Mucosa of gallbladder (tissue), 1 donor: Measurements from ENCODE around the gene KNDC1. TPM values are rescaled to one million over a fixed set of nuclear protein-coding genes. Genes with fewer than 3 reads are reported as not detected.
"Not testable (repeated sequence)": the region's sequence is repeated elsewhere in the genome, so short reads cannot be mapped to it uniquely, and the experiment has no call there.

ENCODE experiments used
- DNase-seq: peaks from one replicate; pipeline ENCODE4 v3.0.0-alpha.2; 2020; ENCODE audit warnings: low spot score
- total RNA-seq: library from RNA; stranded (reverse); gene quantifications from one replicate; pipeline ENCODE4 v1.2.1, GENCODE V29; 2021
- donor health status: DM: no; HTN: no; CAD: no.

KNDC1 gene, protein sequence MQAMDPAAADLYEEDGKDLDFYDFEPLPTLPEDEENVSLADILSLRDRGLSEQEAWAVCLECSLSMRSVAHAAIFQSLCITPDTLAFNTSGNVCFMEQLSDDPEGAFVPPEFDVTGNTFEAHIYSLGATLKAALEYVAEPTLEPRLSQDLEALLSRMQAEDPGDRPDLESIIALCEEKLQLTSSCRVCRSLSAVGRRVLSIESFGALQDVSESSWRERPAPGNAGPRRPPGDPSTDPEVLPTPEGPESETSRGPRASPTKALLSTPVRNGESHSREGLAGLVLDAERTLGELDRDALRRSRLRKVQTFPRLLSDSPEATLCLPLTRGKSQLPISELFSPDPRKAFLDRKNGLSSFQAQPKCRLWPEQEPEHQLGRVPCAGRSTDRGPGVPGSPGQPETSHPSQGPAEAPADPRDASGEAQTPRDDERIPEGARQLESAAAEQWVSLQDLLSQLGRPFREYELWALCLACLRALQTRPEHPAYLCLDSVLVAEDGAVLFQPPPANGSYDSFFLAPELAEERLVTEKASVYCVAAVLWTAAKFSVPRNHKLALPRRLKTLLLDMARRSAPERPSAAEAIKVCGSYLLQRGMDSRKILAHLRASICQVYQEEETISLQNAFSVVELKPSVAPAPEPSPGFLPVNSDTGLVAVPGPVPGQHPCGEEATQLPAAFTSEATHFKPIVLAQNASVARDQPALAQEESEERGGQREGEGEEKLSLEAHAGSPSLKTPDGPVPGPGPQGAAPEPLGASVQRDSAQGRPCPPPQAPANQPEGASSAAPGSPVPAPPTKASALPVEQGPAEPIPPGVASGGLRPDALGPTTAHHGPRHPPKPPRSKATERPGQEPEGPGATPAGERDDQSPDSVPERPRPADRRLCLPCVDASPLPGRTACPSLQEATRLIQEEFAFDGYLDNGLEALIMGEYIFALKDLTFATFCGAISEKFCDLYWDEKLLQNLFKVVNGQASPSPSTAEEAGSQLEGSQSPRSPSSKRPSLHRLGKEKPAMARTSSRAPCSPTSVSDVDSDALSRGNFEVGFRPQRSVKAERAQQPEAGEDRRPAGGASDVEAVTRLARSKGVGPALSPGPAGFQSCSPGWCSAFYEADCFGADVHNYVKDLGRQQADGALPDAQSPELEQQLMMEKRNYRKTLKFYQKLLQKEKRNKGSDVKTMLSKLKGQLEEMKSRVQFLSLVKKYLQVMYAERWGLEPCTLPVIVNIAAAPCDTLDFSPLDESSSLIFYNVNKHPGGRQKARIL (N-terminal part only)
- total RNA-seq = 5.2 TPM

DNA sequence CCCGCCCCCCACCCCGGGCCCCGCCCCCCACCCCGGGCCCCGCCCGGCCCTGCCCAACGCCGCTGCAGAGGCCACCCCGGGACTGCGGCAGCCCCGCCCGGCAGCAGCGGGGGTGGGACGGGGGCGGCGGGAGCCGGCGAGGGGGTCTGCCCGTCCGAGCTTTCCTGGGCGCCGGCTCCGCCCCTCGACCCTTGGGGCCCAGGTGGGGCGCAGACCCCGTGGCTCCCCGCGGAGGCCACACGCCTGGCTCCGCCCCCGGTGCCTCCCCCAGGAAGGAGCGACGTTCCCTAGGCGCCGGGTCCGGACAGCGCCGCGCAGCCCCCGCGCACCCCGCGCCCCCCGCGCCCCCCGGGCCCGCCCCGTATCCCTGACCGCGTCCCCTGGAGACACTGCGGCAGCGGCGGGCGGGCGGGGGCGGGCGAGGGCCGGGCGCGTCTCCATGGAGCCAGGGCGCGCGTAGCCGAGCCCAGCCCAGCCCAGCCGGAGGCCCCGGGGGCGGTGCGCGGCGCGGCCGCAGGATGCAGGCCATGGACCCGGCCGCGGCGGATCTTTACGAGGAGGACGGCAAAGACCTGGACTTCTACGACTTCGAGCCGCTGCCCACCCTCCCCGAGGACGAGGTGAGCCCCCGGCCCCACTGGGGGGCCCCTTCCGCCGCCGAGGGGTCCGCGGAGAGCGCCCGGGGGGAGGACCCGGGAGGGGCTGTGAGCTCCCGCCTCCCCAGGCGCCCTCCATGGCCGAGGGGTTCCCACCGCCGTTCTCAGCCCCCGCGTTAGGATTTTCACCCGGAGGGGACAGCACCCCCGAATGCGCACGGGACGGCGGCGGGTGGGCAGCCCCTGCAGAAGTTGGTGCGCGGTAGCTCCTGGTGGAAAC is at the start of gene KNDC1:
TSS of gene KNDC1 (plus strand) at position 270 of the 876 bp plus-strand sequence. CDS start at position 519, 249 bp downstream.
- no peak for DNase-seq

DNA sequence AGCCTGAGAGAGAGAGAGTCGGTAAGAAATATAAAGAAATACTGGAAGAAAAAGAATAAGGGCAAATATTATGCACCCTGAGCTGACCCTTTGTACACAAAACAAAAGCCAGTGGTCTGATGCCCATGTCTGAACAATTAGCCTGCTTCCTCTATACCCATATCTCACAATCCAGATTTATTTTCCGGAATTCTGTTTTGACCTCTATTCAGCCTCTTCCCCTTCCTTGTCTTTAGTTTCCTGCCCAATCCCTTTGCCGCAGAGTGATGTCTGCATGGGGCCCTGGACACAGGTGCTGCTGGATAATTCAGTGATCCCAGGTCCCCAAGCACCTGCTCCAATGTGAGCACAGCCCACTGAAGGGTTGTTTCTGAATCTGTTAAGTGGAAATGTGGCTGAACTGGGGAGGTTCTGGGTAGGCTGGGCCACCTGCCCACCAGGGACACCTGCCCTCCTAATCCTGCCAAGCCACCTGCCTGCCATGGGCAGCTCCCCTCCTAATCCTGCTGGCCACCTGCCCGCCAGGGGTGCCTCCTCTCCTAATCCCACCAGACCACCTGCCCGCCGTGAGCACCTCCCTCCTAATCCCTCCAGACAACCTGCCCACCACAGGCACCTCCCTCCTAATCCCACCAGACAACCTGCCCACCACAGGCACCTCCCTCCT is 49.3 kb upstream of the KNDC1 start:
- DNase-seq = no peak

DNA sequence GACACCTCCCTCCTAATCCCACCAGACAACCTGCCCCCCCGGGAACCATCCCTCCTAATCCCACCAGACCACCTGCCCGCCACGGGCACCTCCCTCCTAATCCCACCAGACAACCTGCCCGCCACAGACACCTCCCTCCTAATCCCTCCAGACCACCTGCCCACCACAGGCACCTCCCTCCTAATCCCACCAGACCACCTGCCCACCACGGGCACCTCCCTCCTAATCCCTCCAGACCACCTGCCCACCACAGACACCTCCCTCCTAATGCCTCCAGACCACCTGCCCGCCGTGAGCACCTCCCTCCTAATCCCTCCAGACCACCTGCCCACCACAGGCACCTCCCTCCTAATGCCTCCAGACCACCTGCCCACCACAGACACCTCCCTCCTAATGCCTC is 48.4 kb upstream of the KNDC1 start:
- not testable (repeated sequence) for DNase-seq

DNA sequence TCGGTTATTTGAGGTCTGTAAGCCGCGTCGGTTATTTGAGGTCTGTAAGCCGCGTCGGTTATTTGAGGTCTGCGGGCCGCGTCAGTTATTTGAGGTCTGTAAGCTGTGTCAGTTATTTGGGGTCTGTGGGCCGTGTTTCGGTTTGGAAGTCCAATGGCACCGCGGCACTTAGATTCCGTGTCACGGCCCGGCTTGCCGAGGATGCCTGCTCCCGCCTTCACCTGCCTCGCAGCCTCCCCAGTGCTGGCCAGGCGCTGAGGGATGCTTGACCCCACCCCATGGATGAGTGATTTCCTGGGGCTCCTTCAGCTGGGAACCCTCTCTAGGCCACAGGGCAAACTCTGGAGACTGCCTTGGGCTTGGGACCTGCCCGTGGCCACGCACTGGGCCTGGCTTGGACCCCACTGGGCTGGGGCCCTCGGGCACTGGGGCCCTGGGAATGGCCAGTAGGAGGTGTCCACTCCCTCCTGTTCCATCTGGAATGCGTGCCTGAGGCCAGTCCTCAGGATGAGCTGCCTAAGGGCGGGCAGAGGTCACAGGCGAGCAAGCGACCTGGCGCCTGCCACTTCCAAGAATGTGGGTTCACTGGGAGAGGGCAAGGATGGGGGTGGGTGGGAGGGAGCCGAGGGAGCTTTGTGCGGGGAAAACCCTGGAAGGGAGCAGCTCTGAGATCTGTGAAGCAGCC is 46.7 kb upstream of the KNDC1 start:
- no peak for DNase-seq

DNA sequence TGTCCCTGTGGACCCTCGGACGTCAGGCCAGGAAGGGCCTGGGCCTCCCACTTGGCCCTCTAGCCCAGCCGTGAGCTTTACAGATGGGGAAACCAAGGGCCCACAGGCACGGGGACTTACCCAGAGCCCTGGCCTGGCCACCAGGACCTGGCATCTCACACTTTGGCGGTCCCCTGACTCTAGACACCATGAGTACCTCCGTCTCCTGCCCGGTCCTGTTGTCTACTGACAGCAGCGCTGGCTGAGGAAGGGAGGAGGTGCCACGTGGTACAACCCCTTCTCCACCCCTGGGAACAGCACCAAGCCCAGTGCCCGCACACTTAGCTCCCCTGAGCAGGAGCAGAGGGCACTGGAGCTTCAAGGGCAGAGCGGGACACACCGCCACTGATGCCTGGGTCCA is 46.2 kb upstream of the KNDC1 start:
- no peak for DNase-seq

DNA sequence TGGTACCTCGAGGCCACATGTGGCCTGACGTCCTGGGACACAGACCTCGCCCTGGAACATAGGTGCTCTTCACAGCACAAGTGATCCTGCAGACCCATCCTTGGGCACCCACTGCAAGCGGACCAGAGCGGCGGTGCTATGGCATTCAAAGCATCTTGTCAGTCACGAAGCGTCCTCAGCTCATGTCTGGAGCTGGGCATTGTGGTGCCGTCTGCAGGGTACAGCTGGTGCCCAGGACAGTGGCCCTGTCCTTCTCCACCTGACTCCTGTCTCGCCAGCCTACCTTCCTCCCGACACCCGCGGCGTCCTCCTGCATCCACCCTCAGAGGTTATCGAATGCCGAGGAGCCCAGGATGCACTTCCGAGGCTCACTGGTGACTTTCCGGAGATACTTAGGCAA is 45.8 kb upstream of the KNDC1 start:
- DNase-seq = no peak

DNA sequence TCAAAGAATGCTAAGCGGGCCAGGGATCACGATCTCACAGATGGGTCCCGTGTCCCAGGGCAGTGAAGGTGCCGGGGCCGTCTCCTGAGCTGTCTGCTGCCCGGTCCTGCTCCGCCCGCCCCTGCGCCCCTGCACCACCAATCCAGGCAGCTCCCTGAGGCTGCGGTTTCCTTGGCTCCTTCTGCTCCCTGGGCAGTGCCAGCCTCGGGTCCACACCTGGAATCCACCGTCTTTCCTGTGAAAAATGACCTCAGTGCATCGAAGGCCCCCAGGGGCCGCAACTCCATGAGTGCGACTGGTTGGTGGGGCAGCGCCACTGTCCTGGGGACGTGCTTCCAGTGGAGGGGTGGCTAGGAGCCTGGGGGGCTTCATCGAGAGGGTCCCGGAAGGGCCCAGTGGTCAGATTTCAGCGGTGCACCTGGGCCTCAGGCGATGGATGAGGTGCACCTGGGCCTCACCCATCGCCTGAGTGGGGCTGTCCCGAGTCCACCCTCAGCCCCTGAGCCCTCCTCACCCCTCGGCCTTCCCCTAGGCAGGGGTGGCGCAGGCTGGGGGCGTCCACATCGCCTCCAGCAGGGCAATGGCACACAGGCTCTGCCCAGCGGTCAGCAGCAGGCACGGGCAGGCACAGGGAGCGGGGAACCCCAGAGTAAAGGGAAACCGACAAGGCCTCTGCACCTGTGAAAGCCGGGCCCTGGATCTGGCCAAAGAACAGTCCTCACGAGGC is 45.1 kb upstream of the KNDC1 start:
- no peak for DNase-seq

DNA sequence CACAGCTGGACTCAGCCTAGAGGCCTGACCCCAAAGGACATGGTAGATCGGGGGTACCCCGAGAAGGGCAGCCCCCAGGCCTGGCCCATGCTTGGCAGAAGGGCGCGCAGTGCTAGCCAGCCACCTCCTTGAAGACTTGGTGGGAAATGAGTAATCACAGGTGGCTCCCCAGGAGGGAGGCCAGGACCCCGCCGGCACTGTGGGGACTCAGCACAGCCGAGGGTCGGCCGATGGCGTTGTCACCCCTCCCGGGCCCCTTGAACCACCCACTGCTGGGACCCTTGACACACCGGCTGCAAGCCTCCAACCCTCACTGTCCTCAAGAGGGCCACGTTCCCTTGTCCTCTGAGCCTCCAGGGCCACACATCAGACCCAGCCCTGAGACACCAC is 44.6 kb upstream of the KNDC1 start:
- no peak for DNase-seq

DNA sequence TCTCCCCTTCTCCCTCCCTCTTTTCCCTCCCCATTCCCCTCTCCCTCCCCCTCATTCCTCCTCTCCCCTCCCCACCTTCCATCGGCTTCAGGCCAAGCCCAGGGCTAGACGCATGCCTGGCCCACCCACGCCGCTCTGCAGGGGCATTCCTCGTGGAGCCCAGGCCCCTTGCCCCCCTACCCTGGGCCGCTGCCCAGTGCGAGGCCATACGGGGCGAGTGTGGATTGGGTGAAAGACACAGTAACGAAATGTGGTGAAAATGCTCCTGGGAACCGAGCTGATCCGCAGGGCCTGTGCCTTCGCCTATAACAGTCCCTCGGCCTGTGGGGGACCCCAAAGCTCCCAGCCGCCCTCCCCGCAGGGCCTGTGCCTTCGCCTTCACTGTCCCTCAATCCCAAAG is 44.0 kb upstream of the KNDC1 start:
- no peak for DNase-seq

DNA sequence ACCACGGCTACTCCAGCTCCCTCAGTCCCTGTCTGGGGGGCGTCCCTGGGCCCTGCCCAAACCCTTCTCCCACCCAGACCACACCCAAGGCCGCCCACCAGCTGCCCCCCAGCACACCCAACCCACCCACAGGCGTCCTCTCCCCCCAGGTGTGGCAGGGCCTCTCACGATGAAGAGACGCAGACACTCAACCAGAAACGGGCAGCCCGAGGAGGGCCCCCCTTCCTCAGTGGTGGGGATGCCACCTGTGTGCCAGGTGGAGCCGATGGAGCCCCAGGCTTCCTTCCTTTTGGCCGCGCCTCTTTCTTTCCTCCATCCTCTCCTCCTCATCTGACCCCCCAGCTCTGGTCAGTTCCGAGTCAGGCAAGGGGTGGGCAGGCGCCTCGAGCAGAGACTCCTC is 43.6 kb upstream of the KNDC1 start:
- no peak for DNase-seq

DNA sequence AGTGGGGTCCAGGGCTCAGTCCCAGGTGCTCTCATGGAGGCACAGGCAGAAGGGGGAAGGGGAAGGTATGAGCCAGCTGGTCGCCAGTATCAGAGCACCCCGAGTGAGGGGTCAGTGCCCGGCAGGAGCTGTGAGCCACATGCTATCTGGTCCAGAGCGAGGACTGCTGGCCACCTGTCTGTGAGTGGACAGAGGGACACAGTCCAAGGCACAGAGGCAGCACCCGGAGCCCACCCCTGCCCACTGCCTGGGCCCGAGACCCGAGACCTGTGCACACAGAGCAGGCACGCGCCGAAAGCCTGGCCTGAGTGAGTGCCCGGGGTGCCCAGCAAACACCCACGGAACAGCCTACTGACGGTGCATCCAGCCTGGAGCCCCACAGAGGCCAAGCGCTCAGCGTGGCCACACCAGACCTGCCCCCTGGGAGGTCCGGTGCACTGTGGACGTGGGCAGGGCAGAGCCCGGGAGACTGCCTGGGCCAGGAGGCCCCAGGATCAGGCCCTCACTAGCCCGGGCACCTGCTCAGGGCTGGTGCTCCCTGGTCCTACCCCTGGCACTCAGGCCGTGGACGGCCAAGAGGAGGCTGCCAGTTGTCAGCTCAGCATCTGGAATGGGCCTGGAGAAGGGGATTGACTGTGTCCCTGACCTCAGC is 42.9 kb upstream of the KNDC1 start:
- DNase-seq = no peak

DNA sequence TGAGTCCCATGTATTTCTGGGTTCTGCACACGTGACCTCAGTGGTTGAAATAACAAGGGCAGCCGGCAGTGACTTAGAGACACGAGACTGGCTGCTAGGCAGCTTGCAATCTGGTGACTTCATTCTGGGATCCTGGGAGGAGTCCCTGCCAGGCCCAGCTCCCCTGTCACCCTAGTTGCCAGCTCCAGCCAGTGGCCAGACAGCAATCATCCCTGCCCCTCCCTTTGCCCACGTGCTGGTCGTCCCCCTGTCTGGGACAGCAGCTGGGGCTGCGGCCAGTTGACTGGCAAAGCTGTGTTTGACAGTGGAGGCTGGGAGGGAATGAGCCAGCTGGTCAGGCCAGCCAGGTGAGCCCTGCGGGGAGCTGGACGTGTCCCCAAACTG is 42.3 kb upstream of the KNDC1 start:
- no peak for DNase-seq

DNA sequence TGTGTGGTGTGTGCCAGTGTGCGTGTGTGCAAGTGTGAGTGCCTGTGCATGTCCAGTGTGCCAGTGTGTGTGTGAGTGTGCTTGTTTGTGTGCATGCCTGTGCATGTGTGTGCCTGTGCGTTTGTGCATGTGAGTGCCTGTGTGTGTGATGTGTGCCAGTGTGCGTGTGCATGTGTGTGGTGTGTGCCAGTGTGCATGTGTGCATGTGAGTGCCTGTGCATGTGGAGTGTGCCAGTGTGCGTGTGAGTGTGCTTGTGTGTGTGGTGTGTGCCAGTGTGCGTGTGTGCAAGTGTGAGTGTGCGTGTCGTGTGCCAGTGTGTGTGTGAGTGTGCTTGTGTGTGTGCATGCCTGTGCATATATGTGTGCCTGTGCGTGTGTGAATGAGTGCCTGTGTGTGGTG is 38.5 kb upstream of the KNDC1 start:
- no peak for DNase-seq

DNA sequence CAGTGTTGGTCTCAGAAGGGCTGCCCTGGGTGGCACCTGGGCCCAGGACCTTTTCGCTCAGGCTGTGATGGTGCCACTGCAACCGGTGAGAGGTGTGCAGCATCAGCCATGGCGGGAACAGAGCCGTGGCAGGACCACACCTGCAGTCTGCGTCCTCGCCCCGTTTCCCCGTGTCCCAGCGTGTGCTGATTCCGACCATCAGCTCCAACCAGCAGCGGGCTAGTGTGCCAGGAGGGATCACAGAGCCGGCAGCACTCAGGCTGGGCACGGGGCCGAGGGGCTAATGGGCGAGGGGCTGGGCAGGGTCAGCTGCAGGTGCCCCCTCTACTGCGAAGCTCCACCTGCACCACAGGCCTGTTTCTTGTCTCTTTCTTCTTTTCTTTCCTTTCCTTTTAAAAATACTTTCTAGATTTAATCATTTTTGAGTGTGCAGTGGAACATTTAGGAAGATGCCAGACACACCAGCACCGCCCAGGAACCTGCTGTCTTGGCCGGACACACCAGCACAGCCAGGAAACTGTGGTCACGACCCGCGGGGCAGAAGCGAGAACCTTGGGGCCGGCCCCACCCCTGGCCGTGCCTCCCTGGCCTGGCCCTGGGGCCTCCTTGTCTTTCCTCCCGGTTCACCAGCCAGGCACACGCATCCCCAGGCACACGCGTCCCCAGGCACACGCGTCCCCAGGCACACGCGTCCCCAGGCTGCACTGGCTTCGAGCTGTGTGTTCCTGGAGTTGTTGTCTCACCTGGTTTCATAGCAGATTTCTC is 37.7 kb upstream of the KNDC1 start:
- no peak for DNase-seq

DNA sequence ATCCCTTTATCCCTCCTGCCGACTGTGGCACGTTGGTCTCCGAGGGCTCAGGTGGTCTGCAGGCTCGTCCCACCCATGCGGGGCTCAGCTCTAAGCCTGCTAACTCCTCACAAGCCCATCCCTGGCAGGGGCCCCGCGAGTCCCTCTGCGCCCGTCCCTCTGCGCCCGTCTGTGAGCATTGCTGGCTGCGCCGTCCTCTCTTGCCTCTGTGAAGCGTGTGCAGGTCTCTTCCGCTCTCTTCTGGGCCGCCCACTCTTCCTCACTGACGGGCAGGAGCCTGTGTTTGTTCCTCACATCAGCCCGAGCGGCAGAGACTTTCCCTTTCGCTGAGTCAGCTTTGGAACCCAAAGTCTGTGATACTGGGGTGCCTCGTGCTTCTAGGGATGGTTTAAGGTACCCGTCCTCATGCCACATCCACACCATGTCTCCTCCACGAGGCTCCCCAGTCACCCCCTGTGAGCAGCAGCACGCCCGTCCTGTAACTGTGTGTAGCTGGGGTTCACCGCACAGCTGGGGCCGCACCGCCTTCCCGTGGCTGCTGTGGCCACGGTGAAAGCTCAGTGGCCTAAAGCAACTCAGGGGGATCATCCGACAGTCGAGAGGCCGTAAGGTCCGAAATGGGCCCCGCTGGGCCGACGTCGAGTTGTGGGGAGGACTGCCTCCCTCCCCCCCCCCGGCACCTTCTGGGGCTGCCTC is 36.8 kb upstream of the KNDC1 start:
- no peak for DNase-seq

DNA sequence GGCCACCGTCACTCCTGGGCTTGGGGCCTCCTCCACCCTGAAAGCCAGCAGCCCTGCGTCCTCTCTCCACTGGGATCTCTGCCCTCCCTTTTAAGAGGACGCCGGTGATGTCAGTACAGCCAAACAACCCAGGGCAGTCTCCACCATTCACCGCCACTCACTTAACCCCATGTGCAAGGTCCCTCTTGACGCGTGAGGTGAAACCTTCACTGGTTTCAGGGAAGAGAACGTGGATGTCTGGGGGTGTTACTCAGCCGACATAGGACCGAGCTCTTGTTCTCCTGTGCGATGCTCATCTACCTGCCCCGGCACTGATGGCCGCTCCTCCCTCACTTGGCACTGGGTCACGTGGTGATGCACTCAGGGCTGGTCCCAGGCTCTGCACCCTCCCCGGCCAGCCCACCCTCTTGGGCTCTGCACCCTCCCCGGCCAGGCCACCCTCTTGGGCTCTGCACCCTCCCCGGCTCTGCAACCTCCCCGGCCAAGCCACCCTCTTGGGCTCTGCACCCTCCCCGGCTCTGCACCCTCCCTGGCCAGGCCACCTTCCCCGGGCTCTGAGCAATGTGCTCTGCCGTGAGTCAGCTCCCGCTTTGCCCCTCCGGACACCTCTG is 36.2 kb upstream of the KNDC1 start:
- DNase-seq = no peak
